OCI-M1 (cell line): ENCODE results near the gene THRAP3.

ENCODE experiments used
- DNase-seq: peaks from one replicate; lab custom pipeline; 2025; lab: John Stamatoyannopoulos, UW

THRAP3 gene

GRCh38 chr1:36352125-36352909, 128.1 kb downstream of the THRAP3 start:
- DNase-seq, result no peak

GRCh38 chr1:36352910-36353878, 129.0 kb downstream of the THRAP3 start:
- DNase-seq, result no peak

- no peak for DNase-seq
Observed at GRCh38 chr1:36354486-36354885, 130.2 kb downstream of the THRAP3 start.
